Gastroesophageal sphincter (tissue), 3 donors: Measurements from ENCODE around the gene ZDHHC17.

Experiments used
- CTCF ChIP-seq, 4 experiments: fragments of 200-600 bp in 2 of 4; fragments of 450-650 bp in 2 of 4; sonication (generic) in 1 of 4; IDR thresholded peaks; one replicate each; pipeline ENCODE4 v1.5.1; 2017 to 2019; ENCODE audit warnings: antibody characterized with exemption in 4 of 4, mild to moderate bottlenecking in 2 of 4, moderate library complexity in 2 of 4
- EP300 ChIP-seq: sonication (generic); formaldehyde crosslinking; IDR thresholded peaks from one replicate; pipeline ENCODE4 v1.6.1; 2017; ENCODE audit warnings: antibody characterized with exemption, mild to moderate bottlenecking
- POLR2A ChIP-seq, 2 donors: fragments of 450-650 bp; IDR thresholded peaks; one replicate each; pipeline ENCODE4 v1.6.1; 2017; ENCODE audit warnings: antibody characterized with exemption in 2 of 2, mild to moderate bottlenecking in 2 of 2, moderate library complexity in 1 of 2

- no peak for TF ChIP-seq CTCF (IDR thresholded peaks at IDR 0.05)
- TF ChIP-seq EP300 = no peak
- TF ChIP-seq POLR2A (IDR thresholded peaks at IDR 0.05) = no peak
Observed at GRCh38 chr12:76847260-76847659, 83.3 kb downstream of the ZDHHC17 start.
